WTC11 (cell line): ENCODE results near the gene FFAR2. TPM values are rescaled to one million over a fixed set of nuclear protein-coding genes. Genes with fewer than 3 reads are reported as not detected.
"Not testable (repeated sequence)": the region's sequence is repeated elsewhere in the genome, so short reads cannot be mapped to it uniquely, and the experiment has no call there.

Source experiments
- ATAC-seq: fragments of 200-7000 bp; cut with Tn5 transposase; 2 replicates; pipeline ENCODE4 v1.10.0; 2021; ENCODE audit warnings: mild to moderate bottlenecking, moderate library complexity
- CTCF ChIA-PET: fragments of 300-600 bp; sonication (Branson Sonifier 250); formaldehyde crosslinking; loops from one replicate; lab custom pipeline; 2021; ENCODE audit warnings: antibody characterized with exemption; lab: Charles Lee
- POLR2A ChIA-PET: fragments of 350-600 bp; sonication (Branson Sonifier 250); formaldehyde crosslinking; loops from one replicate; lab custom pipeline; 2021; ENCODE audit warnings: antibody characterized with exemption; lab: Charles Lee
- DNase-seq: peaks from one replicate; pipeline ENCODE4 v3.0.0; 2021; ENCODE audit warnings: low spot score
- H3K27ac Mint-ChIP-seq: 2 replicates; pipeline ENCODE4 v1.8.0; 2021; ENCODE audit warnings: mixed read lengths
- H3K27me3 Mint-ChIP-seq: 2 replicates; pipeline ENCODE4 v1.8.0; 2021; ENCODE audit warnings: low read depth, mild to moderate bottlenecking, moderate library complexity, mixed read lengths
- H3K36me3 Mint-ChIP-seq: 2 replicates; pipeline ENCODE4 v1.8.0; 2021; ENCODE audit warnings: mixed read lengths
- H3K4me1 Mint-ChIP-seq: 2 replicates; pipeline ENCODE4 v1.8.0; 2022; ENCODE audit warnings: mixed read lengths
- H3K4me3 Mint-ChIP-seq: 2 replicates; pipeline ENCODE4 v1.8.0; 2021; ENCODE audit warnings: mild to moderate bottlenecking, moderate library complexity, mixed read lengths
- H3K9me3 Mint-ChIP-seq: 2 replicates; pipeline ENCODE4 v1.8.0; 2021; ENCODE audit warnings: mixed read lengths
- ATF1 ChIP-seq: sonication (generic); formaldehyde crosslinking; IDR thresholded peaks from 2 replicates; pipeline ENCODE4 v1.8.1; 2023; ENCODE audit warnings: mild to moderate bottlenecking, moderate library complexity, missing genetic modification reagents
- CBFB ChIP-seq: sonication (generic); formaldehyde crosslinking; IDR thresholded peaks from 2 replicates; pipeline ENCODE4 v1.8.1; 2022; ENCODE audit warnings: mild to moderate bottlenecking, low read depth, missing genetic modification reagents
- ELF4 ChIP-seq: sonication (generic); formaldehyde crosslinking; IDR thresholded peaks from 2 replicates; pipeline ENCODE4 v1.8.1; 2022; ENCODE audit warnings: low read depth, mild to moderate bottlenecking, moderate library complexity, missing genetic modification reagents
- FOXP1 ChIP-seq: sonication (generic); formaldehyde crosslinking; IDR thresholded peaks from 2 replicates; pipeline ENCODE4 v1.8.0; 2022; ENCODE audit warnings: missing genetic modification reagents, mild to moderate bottlenecking, moderate library complexity, borderline replicate concordance
- IRF2 ChIP-seq: sonication (generic); formaldehyde crosslinking; IDR thresholded peaks from 2 replicates; pipeline ENCODE4 v1.8.0; 2022; ENCODE audit warnings: low read depth, missing genetic modification reagents, borderline replicate concordance
- MXD4 ChIP-seq: fragments of 250-450 bp; sonication (Bioruptor Pico); IDR thresholded peaks from 2 replicates; pipeline ENCODE4 v1.8.0; 2021; ENCODE audit warnings: mild to moderate bottlenecking, moderate library complexity, borderline replicate concordance
- NFATC4 ChIP-seq: fragments of 250-450 bp; sonication (Bioruptor Pico); IDR thresholded peaks from 2 replicates; pipeline ENCODE4 v1.9.0; 2021; ENCODE audit warnings: mild to moderate bottlenecking
- NR3C1 ChIP-seq: sonication (generic); formaldehyde crosslinking; conservative IDR thresholded peaks from 2 replicates; pipeline ENCODE4 v1.8.1; 2023; ENCODE audit warnings: low read depth, mild to moderate bottlenecking, missing genetic modification reagents
- ZNF138 ChIP-seq: sonication (generic); formaldehyde crosslinking; conservative IDR thresholded peaks from 2 replicates; pipeline ENCODE4 v1.8.1; 2022; ENCODE audit warnings: mild to moderate bottlenecking, moderate library complexity, missing genetic modification reagents
- ZNF232 ChIP-seq: sonication (generic); formaldehyde crosslinking; IDR thresholded peaks from 2 replicates; pipeline ENCODE4 v1.8.0; 2022; ENCODE audit warnings: mild to moderate bottlenecking, missing genetic modification reagents
- ZNF263 ChIP-seq: sonication (generic); formaldehyde crosslinking; IDR thresholded peaks from 2 replicates; pipeline ENCODE4 v1.8.1; 2022; ENCODE audit warnings: low read depth, mild to moderate bottlenecking, moderate library complexity, missing genetic modification reagents
- ZNF423 ChIP-seq: fragments of 250-450 bp; sonication (Bioruptor Pico); IDR thresholded peaks from 2 replicates; pipeline ENCODE4 v2.1.2; 2022; ENCODE audit warnings: mild to moderate bottlenecking, moderate library complexity
- total RNA-seq: library from RNA; stranded (reverse); gene quantifications from 3 replicates; pipeline ENCODE4 v1.2.3, GENCODE V29; 2021
- TF ChIP-seq, protein P1 (sequence below): sonication (generic); formaldehyde crosslinking; IDR thresholded peaks from 2 replicates; pipeline ENCODE4 v1.8.0; 2023; ENCODE audit warnings: mild to moderate bottlenecking, missing genetic modification reagents
- TF ChIP-seq, protein P2 (sequence below): fragments of 250-450 bp; sonication (Bioruptor Pico); conservative IDR thresholded peaks from 2 replicates; pipeline ENCODE4 v1.9.0; 2021; ENCODE audit warnings: mild to moderate bottlenecking
- TF ChIP-seq, protein P3 (sequence below): sonication (generic); formaldehyde crosslinking; IDR thresholded peaks from 2 replicates; pipeline ENCODE4 v1.8.1; 2023; ENCODE audit warnings: mild to moderate bottlenecking, missing genetic modification reagents, borderline replicate concordance
- TF ChIP-seq, protein P4 (sequence below): sonication (generic); formaldehyde crosslinking; IDR thresholded peaks from 2 replicates; pipeline ENCODE4 v1.8.1; 2023; ENCODE audit warnings: mild to moderate bottlenecking, moderate library complexity, missing genetic modification reagents
- TF ChIP-seq, protein P5 (sequence below): sonication (generic); formaldehyde crosslinking; IDR thresholded peaks from 2 replicates; pipeline ENCODE4 v1.8.0; 2022; ENCODE audit warnings: mild to moderate bottlenecking, missing genetic modification reagents
- TF ChIP-seq, protein P6 (sequence below): sonication (generic); formaldehyde crosslinking; IDR thresholded peaks from 2 replicates; pipeline ENCODE4 v1.8.1; 2022; ENCODE audit warnings: missing genetic modification reagents, borderline replicate concordance

FFAR2 gene
- total RNA-seq, 1 experiment from 2014 or later: not detected

DNA sequence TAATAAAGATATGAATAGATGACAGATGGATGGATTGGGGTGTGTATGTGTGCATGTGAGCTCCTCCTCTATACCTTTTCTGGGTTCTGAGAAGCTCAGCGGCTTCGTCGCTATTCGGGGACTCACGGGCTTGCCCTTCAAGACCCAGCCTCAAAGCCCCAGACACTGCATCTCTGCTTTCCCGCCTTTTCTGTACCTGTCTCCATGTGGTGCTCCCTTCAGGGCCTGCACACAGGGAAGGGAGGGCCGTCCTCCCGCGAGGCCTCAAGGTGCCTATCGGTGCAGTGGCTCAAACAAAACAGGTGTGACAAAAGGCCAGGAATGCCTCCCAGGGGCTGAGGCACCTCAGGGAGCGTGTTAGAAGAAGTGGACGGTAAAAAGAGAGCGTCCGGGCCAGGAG, 26.0 kb downstream of the FFAR2 start:
- H3K4me1 Mint-ChIP-seq: peaks cover 13% of the 10 kb centered on the region
- no peak for TF ChIP-seq MXD4 (CRISPR knock-in tag)
- no peak for TF ChIP-seq ZNF263 (CRISPR knock-in tag)
- TF ChIP-seq, protein P1, sequence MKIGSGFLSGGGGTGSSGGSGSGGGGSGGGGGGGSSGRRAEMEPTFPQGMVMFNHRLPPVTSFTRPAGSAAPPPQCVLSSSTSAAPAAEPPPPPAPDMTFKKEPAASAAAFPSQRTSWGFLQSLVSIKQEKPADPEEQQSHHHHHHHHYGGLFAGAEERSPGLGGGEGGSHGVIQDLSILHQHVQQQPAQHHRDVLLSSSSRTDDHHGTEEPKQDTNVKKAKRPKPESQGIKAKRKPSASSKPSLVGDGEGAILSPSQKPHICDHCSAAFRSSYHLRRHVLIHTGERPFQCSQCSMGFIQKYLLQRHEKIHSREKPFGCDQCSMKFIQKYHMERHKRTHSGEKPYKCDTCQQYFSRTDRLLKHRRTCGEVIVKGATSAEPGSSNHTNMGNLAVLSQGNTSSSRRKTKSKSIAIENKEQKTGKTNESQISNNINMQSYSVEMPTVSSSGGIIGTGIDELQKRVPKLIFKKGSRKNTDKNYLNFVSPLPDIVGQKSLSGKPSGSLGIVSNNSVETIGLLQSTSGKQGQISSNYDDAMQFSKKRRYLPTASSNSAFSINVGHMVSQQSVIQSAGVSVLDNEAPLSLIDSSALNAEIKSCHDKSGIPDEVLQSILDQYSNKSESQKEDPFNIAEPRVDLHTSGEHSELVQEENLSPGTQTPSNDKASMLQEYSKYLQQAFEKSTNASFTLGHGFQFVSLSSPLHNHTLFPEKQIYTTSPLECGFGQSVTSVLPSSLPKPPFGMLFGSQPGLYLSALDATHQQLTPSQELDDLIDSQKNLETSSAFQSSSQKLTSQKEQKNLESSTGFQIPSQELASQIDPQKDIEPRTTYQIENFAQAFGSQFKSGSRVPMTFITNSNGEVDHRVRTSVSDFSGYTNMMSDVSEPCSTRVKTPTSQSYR (CRISPR knock-in tag): no peak
- TF ChIP-seq, protein P2, sequence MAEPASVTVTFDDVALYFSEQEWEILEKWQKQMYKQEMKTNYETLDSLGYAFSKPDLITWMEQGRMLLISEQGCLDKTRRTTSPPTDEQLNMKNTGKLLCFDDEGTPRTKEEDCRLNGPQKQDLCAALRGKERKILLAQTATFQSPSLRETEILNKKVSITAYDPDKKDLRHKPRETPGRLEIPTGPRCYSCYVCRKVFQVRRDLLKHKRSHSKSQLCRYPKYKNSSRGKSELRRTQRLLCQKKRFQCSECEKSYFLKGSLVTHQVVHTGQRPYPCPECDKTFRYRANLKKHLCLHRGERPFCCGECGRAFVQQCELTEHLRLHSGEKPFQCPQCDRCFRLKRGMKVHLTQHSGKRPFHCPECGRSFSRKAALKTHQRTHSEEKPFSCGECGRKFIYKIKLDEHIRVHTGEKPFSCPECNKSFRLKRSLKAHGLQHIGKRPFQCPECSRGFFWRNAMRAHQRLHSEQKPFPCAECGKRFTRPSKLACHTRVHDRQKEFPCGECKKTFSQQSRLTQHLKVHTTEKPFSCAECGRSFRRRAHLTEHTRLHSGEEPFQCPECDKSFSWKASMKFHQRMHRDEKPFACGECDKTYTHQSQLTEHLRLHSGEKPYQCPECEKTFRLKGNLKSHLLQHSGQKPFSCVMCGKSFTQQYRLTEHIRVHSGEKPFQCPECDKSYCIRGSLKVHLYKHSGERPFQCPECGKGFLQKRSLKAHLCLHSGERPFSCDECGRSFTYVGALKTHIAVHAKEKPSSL (CRISPR knock-in tag): no peak
- TF ChIP-seq ZNF138 (CRISPR knock-in tag): no peak
- TF ChIP-seq CBFB (CRISPR knock-in tag): no peak
- TF ChIP-seq, protein P3, sequence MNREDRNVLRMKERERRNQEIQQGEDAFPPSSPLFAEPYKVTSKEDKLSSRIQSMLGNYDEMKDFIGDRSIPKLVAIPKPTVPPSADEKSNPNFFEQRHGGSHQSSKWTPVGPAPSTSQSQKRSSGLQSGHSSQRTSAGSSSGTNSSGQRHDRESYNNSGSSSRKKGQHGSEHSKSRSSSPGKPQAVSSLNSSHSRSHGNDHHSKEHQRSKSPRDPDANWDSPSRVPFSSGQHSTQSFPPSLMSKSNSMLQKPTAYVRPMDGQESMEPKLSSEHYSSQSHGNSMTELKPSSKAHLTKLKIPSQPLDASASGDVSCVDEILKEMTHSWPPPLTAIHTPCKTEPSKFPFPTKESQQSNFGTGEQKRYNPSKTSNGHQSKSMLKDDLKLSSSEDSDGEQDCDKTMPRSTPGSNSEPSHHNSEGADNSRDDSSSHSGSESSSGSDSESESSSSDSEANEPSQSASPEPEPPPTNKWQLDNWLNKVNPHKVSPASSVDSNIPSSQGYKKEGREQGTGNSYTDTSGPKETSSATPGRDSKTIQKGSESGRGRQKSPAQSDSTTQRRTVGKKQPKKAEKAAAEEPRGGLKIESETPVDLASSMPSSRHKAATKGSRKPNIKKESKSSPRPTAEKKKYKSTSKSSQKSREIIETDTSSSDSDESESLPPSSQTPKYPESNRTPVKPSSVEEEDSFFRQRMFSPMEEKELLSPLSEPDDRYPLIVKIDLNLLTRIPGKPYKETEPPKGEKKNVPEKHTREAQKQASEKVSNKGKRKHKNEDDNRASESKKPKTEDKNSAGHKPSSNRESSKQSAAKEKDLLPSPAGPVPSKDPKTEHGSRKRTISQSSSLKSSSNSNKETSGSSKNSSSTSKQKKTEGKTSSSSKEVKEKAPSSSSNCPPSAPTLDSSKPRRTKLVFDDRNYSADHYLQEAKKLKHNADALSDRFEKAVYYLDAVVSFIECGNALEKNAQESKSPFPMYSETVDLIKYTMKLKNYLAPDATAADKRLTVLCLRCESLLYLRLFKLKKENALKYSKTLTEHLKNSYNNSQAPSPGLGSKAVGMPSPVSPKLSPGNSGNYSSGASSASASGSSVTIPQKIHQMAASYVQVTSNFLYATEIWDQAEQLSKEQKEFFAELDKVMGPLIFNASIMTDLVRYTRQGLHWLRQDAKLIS (CRISPR knock-in tag): no peak
- no peak for TF ChIP-seq ZNF232 (CRISPR knock-in tag)
- TF ChIP-seq, protein P4, sequence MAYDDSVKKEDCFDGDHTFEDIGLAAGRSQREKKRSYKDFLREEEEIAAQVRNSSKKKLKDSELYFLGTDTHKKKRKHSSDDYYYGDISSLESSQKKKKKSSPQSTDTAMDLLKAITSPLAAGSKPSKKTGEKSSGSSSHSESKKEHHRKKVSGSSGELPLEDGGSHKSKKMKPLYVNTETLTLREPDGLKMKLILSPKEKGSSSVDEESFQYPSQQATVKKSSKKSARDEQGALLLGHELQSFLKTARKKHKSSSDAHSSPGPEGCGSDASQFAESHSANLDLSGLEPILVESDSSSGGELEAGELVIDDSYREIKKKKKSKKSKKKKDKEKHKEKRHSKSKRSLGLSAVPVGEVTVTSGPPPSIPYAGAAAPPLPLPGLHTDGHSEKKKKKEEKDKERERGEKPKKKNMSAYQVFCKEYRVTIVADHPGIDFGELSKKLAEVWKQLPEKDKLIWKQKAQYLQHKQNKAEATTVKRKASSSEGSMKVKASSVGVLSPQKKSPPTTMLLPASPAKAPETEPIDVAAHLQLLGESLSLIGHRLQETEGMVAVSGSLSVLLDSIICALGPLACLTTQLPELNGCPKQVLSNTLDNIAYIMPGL: no peak
- no peak for TF ChIP-seq ZNF423 (CRISPR knock-in tag)
- TF ChIP-seq ELF4: no peak
- TF ChIP-seq, protein P5, sequence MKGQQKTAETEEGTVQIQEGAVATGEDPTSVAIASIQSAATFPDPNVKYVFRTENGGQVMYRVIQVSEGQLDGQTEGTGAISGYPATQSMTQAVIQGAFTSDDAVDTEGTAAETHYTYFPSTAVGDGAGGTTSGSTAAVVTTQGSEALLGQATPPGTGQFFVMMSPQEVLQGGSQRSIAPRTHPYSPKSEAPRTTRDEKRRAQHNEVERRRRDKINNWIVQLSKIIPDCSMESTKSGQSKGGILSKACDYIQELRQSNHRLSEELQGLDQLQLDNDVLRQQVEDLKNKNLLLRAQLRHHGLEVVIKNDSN (CRISPR knock-in tag): no peak
- no peak for TF ChIP-seq NR3C1 (CRISPR knock-in tag)
- TF ChIP-seq IRF2 (CRISPR knock-in tag): no peak
- TF ChIP-seq, protein P6, sequence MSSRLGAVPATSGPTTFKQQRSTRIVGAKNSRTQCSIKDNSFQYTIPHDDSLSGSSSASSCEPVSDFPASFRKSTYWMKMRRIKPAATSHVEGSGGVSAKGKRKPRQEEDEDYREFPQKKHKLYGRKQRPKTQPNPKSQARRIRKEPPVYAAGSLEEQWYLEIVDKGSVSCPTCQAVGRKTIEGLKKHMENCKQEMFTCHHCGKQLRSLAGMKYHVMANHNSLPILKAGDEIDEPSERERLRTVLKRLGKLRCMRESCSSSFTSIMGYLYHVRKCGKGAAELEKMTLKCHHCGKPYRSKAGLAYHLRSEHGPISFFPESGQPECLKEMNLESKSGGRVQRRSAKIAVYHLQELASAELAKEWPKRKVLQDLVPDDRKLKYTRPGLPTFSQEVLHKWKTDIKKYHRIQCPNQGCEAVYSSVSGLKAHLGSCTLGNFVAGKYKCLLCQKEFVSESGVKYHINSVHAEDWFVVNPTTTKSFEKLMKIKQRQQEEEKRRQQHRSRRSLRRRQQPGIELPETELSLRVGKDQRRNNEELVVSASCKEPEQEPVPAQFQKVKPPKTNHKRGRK: no peak
- no peak for TF ChIP-seq ATF1 (CRISPR knock-in tag)
- no peak for TF ChIP-seq FOXP1 (CRISPR knock-in tag)
- TF ChIP-seq NFATC4: no peak
- TF ChIP-seq, all 79 proteins: peak for 0
- peaks cover 2% of the 10 kb centered on the region; the same call in 1 of the 2 replicates for H3K27me3 Mint-ChIP-seq
- H3K4me3 Mint-ChIP-seq: no peak overlapping the region
- no peak overlapping the region for H3K27ac Mint-ChIP-seq
- ChIA-PET CTCF (interaction anchor here (0.6 to 1.7 kb wide), 3 partner anchors 19 to 121 kb away, joined by 3 to 11 read pairs (median 4); no protein-coding TSS in a partner anchor), POLR2A (no interaction called here)
- no peaks in the 10 kb centered on the region for H3K9me3 Mint-ChIP-seq
- DNase-seq: no peak
- no peaks in the 10 kb centered on the region for H3K36me3 Mint-ChIP-seq
- no peak for ATAC-seq

DNA sequence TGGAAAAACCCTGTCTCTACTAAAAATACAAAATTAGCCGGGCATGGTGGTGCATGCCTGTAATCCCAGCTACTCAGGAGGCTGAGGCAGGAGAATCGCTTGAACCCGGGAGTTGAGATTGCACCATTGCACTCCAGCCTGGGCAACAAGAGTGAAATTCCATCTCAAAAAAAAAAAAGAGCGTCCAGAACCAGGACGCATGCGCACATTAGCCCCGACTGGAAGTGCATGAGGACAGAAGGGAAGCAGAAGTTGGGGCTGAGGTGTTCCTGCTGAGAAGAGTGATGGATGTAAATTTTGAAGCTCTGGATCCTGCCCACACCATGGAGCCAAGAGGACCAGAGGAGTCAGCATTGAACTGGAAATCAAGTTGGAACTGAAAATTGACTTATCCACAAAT, 26.5 kb downstream of the FFAR2 start:
- H3K9me3 Mint-ChIP-seq, H3K27ac Mint-ChIP-seq, H3K36me3 Mint-ChIP-seq, ATAC-seq, POLR2A ChIA-PET, H3K4me3 Mint-ChIP-seq, DNase-seq, H3K27me3 Mint-ChIP-seq: not testable (repeated sequence)
- CTCF ChIA-PET: interaction anchor here (0.9 kb wide), 1 partner anchor 21 kb away, joined by 3 read pairs; no protein-coding TSS in a partner anchor
- peaks cover 13% of the 10 kb centered on the region for H3K4me1 Mint-ChIP-seq
